ENCODE results near the gene MAP3K13.
A peak's percentile ranks its signal among the peaks of the same experiment; 100 is the strongest.
"Not testable (repeated sequence)": the region's sequence is repeated elsewhere in the genome, so short reads cannot be mapped to it uniquely, and the experiment has no call there.

The MAP3K13 gene

GRCh38 chr3:185342459-185343174, 20.3 kb upstream of the MAP3K13 start:
- DNase-seq: no peak

DNA sequence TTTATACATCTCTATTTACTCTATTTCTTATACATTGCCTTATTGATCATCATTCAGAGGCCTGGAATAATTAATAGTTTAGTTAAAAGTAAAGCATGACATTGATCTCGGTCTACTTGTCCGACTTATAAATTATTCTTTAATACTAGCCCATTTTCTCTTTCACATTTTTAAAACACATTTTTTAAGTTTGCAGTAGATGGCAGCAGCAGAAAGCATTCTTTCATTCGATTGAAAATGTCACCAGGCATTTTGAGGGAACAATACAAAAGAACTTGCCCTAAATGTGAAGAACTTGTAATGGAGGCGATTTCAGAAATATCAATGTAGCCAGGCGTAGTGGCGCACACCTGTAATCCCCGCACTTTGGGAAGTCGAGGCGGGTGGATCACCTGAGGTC, 15.5 kb upstream of the MAP3K13 start:
- no peak for DNase-seq

GRCh38 chr3:185350841-185351240, 12.1 kb upstream of the MAP3K13 start:
- no peak for DNase-seq

GRCh38 chr3:185351396-185351795, 11.5 kb upstream of the MAP3K13 start:
- peak; percentile 39 for DNase-seq

GRCh38 chr3:185353225-185353624, 9.7 kb upstream of the MAP3K13 start:
- no peak for DNase-seq

GRCh38 chr3:185353823-185354614, 8.9 kb upstream of the MAP3K13 start:
- peak; percentile 51 for DNase-seq

GRCh38 chr3:185356499-185356898, 6.4 kb upstream of the MAP3K13 start:
- no peak for DNase-seq

DNA sequence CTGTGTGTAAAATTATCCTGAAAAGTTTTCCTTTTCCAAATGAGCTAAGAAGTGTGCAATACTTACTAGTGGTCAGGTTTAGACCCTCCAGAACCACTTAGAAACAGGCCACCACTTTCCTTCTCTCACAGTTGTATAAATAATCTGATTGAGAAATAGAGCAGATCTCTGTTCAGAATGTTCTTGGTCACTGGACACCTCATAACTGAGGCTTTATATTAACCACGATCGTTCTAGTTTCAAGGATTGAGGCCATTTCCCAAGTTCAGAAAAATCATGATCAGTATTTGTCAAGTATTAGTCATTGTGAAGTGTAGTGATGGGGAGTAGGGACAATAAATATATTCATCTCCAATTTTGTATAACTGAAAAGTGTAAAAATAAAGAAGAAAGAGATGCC, 1.0 kb upstream of the MAP3K13 start:
- DNase-seq: peak; percentile 9

DNA sequence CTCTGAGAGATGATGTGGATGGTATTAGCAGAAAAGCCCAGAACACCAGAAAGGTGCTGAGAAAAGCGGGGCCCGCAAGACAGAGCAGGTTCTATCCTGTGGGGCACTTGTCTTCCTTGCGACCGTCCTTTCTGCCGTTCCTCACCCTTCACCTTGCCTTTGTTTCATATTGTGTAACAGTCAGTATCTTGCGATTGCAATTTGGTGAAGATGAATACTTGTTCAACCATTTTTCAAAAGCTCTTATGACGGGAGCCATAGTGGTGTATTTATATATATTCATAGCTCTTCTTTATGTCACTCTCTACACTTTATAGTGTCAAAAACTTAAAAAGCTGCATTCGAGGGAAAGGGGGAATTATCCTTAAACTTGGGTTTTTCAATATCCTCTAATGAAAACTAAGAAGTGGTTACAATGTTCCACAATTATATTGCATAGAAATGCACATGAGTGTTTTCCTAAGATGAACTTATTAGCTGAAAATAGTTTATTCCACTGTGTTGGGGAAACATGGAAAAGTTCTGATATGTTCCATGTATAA, 797 bp downstream of the MAP3K13 start:
- DNase-seq: no peak

DNA sequence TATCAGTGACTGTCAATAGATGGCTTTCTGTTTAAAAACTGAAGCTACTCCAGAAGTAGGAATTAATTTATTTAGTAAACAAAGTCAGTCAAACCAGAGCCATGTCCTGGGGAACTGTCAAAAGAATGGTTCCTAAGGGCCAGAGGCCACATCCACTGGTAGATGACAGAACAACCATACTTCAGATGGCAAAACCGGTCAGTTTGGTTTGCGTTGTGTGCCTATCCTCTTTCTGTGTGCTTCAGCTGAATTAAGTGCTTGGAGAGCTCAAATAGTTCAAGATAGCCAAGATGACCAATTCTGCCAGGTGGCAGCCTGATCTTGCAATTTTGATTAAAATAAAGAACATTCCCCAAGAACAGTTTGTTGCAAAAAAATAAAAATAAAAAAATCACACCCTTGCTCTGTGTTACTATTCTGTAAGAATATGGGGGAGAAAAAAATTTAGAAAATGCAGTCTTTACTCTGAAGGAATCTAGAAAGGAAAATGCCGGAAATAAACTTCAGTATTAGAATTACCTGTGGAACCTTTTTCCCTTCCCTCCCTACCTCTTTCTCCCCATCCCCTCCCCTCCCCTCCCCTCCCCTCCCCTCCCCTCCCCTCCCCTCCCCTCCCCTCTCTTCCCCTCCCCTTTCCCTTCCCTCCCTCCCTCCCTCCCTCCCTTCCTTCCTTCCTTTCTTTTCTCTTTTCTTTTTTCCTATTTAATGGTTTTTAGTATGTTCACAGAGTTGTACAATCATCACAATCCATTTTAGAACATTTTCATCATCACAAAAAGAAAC, 2.5 kb downstream of the MAP3K13 start:
- no peak for DNase-seq

- no peak for DNase-seq
Observed at GRCh38 chr3:185366074-185366335, 3.1 kb downstream of the MAP3K13 start.

GRCh38 chr3:185366913-185367312, 4.0 kb downstream of the MAP3K13 start:
- DNase-seq: no peak

GRCh38 chr3:185370349-185370748, 7.4 kb downstream of the MAP3K13 start:
- not testable (repeated sequence) for DNase-seq

GRCh38 chr3:185371306-185372074, 8.6 kb downstream of the MAP3K13 start:
- no peak for DNase-seq

- no peak for DNase-seq
Observed at GRCh38 chr3:185381320-185382058, 18.6 kb downstream of the MAP3K13 start.

- no peak for DNase-seq
Observed at GRCh38 chr3:185382154-185382553, 19.2 kb downstream of the MAP3K13 start.

DNA sequence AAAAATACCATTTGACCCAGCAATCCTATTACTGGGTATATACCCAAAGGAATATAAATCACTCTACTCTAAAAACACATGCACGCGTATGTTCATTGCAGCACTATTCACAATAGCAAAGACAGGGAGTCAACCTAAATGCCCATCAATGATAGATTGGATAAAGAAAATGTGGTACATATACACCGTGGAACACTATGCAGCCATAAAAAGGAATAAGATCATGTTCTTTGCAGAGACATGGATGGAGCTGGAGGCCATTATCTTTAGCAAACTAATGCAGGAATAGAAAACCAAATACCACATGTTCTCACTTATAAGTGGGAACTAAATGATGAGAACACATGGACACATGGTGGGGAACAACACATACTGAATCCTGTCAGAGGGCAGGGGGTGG, 23.6 kb downstream of the MAP3K13 start:
- not testable (repeated sequence) for DNase-seq

GRCh38 chr3:185387646-185388045, 24.7 kb downstream of the MAP3K13 start:
- no peak for DNase-seq

GRCh38 chr3:185393055-185393454, 30.1 kb downstream of the MAP3K13 start:
- no peak for DNase-seq

DNA sequence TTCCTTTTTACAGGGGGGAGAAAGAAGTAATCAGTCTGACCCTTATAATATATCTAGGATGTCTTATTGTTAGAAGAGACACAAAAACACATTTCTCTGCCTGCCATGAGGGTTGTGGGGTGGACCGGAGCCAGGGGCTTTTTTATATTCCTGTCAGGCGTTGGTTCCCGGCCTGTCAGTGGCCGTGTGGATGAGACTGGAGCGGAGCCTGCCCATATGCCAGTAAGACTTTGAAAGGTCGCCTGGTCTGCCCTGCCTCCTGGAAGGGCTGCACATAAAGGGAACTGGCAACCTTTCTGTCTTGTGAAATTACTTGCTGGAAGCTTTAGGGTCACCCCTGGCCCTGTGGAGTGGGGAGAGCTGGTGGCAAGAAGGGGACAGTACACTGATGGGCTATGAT, 34.7 kb downstream of the MAP3K13 start:
- no peak for DNase-seq

- no peak for DNase-seq
Observed at GRCh38 chr3:185399737-185400667, 37.1 kb downstream of the MAP3K13 start.
